K562 (cell line): ENCODE results near the gene ZNHIT1. TPM values are rescaled to one million over a fixed set of nuclear protein-coding genes. Genes with fewer than 3 reads are reported as not detected.

Experiments used
- ATAC-seq: fragments of 200-7000 bp; cut with Tn5 transposase; 3 replicates; pipeline ENCODE4 v1.9.1; 2020; ENCODE audit warnings: moderate library complexity
- BruUV-seq: library from RNA; stranded (reverse); fragments of 400-500 nt; replicated peaks from 2 replicates; lab custom pipeline; 2021; lab: Mats Ljungman, UMichigan
- CTCF ChIA-PET: fragments of 300-600 bp; formaldehyde crosslinking; extraction: SDS; loops from one replicate; lab custom pipeline; 2021; ENCODE audit warnings: low intra/inter-chr PET ratio; lab: Yijun Ruan, JAX
- POLR2A ChIA-PET: fragments of 300-600, 350-650 bp; sonication (Branson Sonifier 250); formaldehyde crosslinking; extraction: SDS; loops from one replicate; lab custom pipeline; 2021; ENCODE audit warnings: antibody characterized with exemption, inconsistent platforms; lab: Yijun Ruan, JAX
- DNase-seq, 4 experiments: peaks; one replicate each; pipeline versions ENCODE4 v3.0.0 to v3.0.0-alpha.2; 2011 to 2018; ENCODE audit warnings: low spot score in 3 of 4, mixed read lengths in 3 of 4; ENCODE audit errors: extremely low read depth in 1 of 4
- FAIRE-seq: peaks from 2 replicates; lab custom pipeline; 2011; peaks lifted over from hg19 to GRCh38; lab: Jason Lieb, UNC
- H2AFZ ChIP-seq: 2 replicates; pipeline ENCODE4 v1.6.0; 2011; ENCODE audit warnings: low read depth, low read length, control low read depth, inconsistent platforms
- H3K27ac ChIP-seq: fragments of 200-600 bp; 3 replicates; pipeline ENCODE4 v1.8.0; 2011; ENCODE audit warnings: low read depth, mild to moderate bottlenecking, control low read depth, inconsistent platforms, low read length, moderate library complexity, mixed read lengths; ENCODE audit errors: extremely low read depth
- H3K27me3 ChIP-seq, 2 experiments: fragments of 300-600 bp in 1 of 2; 2 replicates in 1 of 2; 3 replicates in 1 of 2; pipeline versions ENCODE4 v1.6.0 to v1.8.0; 2011; ENCODE audit warnings: inconsistent platforms in 2 of 2, low read length in 2 of 2, mild to moderate bottlenecking in 1 of 2, mixed read lengths in 1 of 2, moderate library complexity in 1 of 2; ENCODE audit not compliant: control insufficient read depth in 2 of 2, insufficient read depth in 2 of 2
- H3K36me3 ChIP-seq: fragments of 300-600 bp; 3 replicates; pipeline ENCODE4 v1.8.0; 2011; ENCODE audit warnings: mild to moderate bottlenecking, low read length, inconsistent platforms; ENCODE audit not compliant: control insufficient read depth, insufficient read depth
- H3K4me1 ChIP-seq, 2 experiments: fragments of 200-600 bp in 1 of 2; replicated peaks in 1 of 2; 2 replicates in 1 of 2; 3 replicates in 1 of 2; pipeline versions ENCODE4 v1.5.1 to v1.8.0; 2011; ENCODE audit warnings: inconsistent platforms in 2 of 2, low read length in 2 of 2, mild to moderate bottlenecking in 1 of 2, mixed read lengths in 1 of 2, moderate library complexity in 1 of 2; ENCODE audit not compliant: control insufficient read depth in 2 of 2, insufficient read depth in 2 of 2
- H3K4me2 ChIP-seq: 2 replicates; pipeline ENCODE4 v1.6.1; 2011; ENCODE audit warnings: low read length, control low read depth, inconsistent platforms, mixed read lengths; ENCODE audit not compliant: insufficient read depth
- H3K4me3 ChIP-seq: fragments of 200-600 bp; sonication (generic), shearing (Covaris generic); 2 replicates; pipeline ENCODE4 v1.5.1; 2016; ENCODE audit warnings: control low read depth, inconsistent platforms
- H3K79me2 ChIP-seq: fragments of 200-600 bp; 3 replicates; pipeline ENCODE4 v1.8.0; 2011; ENCODE audit warnings: low read length, inconsistent platforms; ENCODE audit not compliant: control insufficient read depth, insufficient read depth
- H3K9ac ChIP-seq, 2 experiments: 2 replicates each; pipeline versions ENCODE4 v1.6.0 to v1.6.1; 2011; ENCODE audit warnings: low read depth in 2 of 2, low read length in 2 of 2, control low read depth in 1 of 2, inconsistent platforms in 1 of 2, mild to moderate bottlenecking in 1 of 2, mixed read lengths in 1 of 2; ENCODE audit not compliant: insufficient read depth in 1 of 2
- H3K9me1 ChIP-seq: one replicate; pipeline ENCODE4 v1.6.0; 2011; ENCODE audit warnings: inconsistent platforms, mild to moderate bottlenecking, low read length, moderate library complexity; ENCODE audit not compliant: control insufficient read depth, insufficient read depth
- H3K9me3 ChIP-seq: replicated peaks from 2 replicates; pipeline ENCODE4 v1.5.1; 2011; ENCODE audit warnings: low read depth, low read length, inconsistent platforms; ENCODE audit not compliant: control insufficient read depth, insufficient read depth
- H4K20me1 ChIP-seq: replicated peaks from 2 replicates; pipeline ENCODE4 v1.6.1; 2011; ENCODE audit warnings: low read length, inconsistent platforms, mixed read lengths; ENCODE audit not compliant: control insufficient read depth, insufficient read depth
- ATF2 ChIP-seq: sonication (generic); formaldehyde crosslinking; IDR thresholded peaks from 2 replicates; pipeline ENCODE4 v1.8.1; 2022; ENCODE audit warnings: missing genetic modification reagents
- EGR1 ChIP-seq: fragments of 450-650 bp; conservative IDR thresholded peaks from 2 replicates; pipeline ENCODE4 v1.6.1; 2017; ENCODE audit warnings: mild to moderate bottlenecking
- NR3C1 ChIP-seq: sonication (generic); formaldehyde crosslinking; IDR thresholded peaks from 2 replicates; pipeline ENCODE4 v1.8.1; 2022; ENCODE audit warnings: missing genetic modification reagents
- RBM14 ChIP-seq: fragments of 200-400 bp; formaldehyde crosslinking; IDR thresholded peaks from 2 replicates; pipeline ENCODE4 v1.6.1; 2018; ENCODE audit warnings: low read depth, mild to moderate bottlenecking, low read length, moderate library complexity, borderline replicate concordance; ENCODE audit not compliant: insufficient read depth
- SAFB ChIP-seq: fragments of 200-400 bp; formaldehyde crosslinking; IDR thresholded peaks from 2 replicates; pipeline ENCODE4 v1.6.1; 2017; ENCODE audit warnings: low read depth, low read length, borderline replicate concordance
- WGBS: fragments of 100-300 bp; shearing (Covaris generic); methylation state at CpG from one replicate; pipeline ENCODE4 v1.1.6; 2016; ENCODE audit warnings: low coverage, mixed read lengths; ENCODE audit not compliant: insufficient coverage; ENCODE audit errors: missing lambda C conversion rate; 5-methylcytosine and 5-hydroxymethylcytosine counted together
- in situ Hi-C: fragments of 300-500 bp; cut with MboI; formaldehyde crosslinking; loops from 4 replicates; pipeline ENCODE4 v1.15.0; 2018; ENCODE audit warnings: inconsistent platforms, mixed read lengths
- intact Hi-C: fragments of 100-400 bp; cut with micrococcal nuclease; formaldehyde crosslinking; loops from 2 replicates; pipeline ENCODE4 v1.14.2; 2022
- polyA plus RNA-seq, 8 experiments: library from polyadenylated mRNA; depleted of rRNA in 4 of 8; stranded (reverse) in 5 of 8; unstranded in 3 of 8; fragments of >200 nt; fragmentation: Nextera tagmentation in 2 of 8; fragmentation: Illumina TruSeq in 1 of 8; extraction: Ambion mirVana in 2 of 8; extraction: Trizol in 1 of 8; gene quantifications; 2 replicates each; pipeline versions ENCODE4 v1.2.1 to v1.2.3, GENCODE V29; 2011 to 2014; ENCODE audit warnings: inconsistent platforms in 1 of 8, missing spikeins in 1 of 8
- total RNA-seq, 7 experiments: library from RNA; depleted of rRNA in 6 of 7; stranded (reverse); fragments of >200 nt in 6 of 7; fragmentation: Illumina TruSeq in 2 of 7; extraction: Trizol in 2 of 7; gene quantifications; 2 replicates each; pipeline versions ENCODE4 v1.2.1 to v1.2.3, GENCODE V29; 2011 to 2021; ENCODE audit warnings: low replicate concordance in 1 of 7
- TF ChIP-seq, protein P1 (sequence below): sonication (generic); formaldehyde crosslinking; IDR thresholded peaks from 2 replicates; pipeline ENCODE4 v1.8.1; 2023; ENCODE audit warnings: mild to moderate bottlenecking, missing genetic modification reagents
- TF ChIP-seq, protein P2 (sequence below): fragments of 250-450 bp; sonication (Bioruptor Pico); IDR thresholded peaks from 2 replicates; pipeline ENCODE4 v1.9.0; 2021; ENCODE audit warnings: mild to moderate bottlenecking, inconsistent platforms

The ZNHIT1 gene
- total and polyA plus RNA-seq, 9 of the 15 experiments (the other 6 are each of a cell fraction or from before 2014, with no cell fraction given): 6.4 to 162 (median 70.1) TPM

- peak in 1 of 4 experiments; percentile 20 for DNase-seq
- Histone ChIP-seq H3K36me3 (no peaks in the 10 kb centered on the region), H3K9ac (no peak overlapping the region), H2AFZ (no peak overlapping the region), H3K27ac (no peak overlapping the region), H3K9me3 (no peaks in the 10 kb centered on the region), H3K79me2 (no peaks in the 10 kb centered on the region), H3K9me1 (peaks cover 6% of the 10 kb centered on the region), H4K20me1 (peaks cover 14% of the 10 kb centered on the region), H3K4me3 (no peak overlapping the region), H3K4me1 (peaks cover 21 to 48% of the 10 kb centered on the region in 2 experiments), H3K27me3 (peaks cover 30 to 37% of the 10 kb centered on the region in 2 experiments; a peak in 4 of 5 replicates), H3K4me2 (no peak overlapping the region)
- ATAC-seq: no peak
- no peak for FAIRE-seq
- peak; percentile 35 for TF ChIP-seq EGR1
- TF ChIP-seq ATF2 (CRISPR knock-in tag): no peak
- TF ChIP-seq, protein P1, sequence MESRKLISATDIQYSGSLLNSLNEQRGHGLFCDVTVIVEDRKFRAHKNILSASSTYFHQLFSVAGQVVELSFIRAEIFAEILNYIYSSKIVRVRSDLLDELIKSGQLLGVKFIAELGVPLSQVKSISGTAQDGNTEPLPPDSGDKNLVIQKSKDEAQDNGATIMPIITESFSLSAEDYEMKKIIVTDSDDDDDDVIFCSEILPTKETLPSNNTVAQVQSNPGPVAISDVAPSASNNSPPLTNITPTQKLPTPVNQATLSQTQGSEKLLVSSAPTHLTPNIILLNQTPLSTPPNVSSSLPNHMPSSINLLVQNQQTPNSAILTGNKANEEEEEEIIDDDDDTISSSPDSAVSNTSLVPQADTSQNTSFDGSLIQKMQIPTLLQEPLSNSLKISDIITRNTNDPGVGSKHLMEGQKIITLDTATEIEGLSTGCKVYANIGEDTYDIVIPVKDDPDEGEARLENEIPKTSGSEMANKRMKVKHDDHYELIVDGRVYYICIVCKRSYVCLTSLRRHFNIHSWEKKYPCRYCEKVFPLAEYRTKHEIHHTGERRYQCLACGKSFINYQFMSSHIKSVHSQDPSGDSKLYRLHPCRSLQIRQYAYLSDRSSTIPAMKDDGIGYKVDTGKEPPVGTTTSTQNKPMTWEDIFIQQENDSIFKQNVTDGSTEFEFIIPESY: peak; percentile 69
- 0 out of 2 replicates have a peak, but pooled peaks have one; percentile 13 for TF ChIP-seq SAFB
- 0 out of 2 replicates have a peak, but pooled peaks have one; percentile 33 for TF ChIP-seq NR3C1 (CRISPR knock-in tag)
- TF ChIP-seq, protein P2, sequence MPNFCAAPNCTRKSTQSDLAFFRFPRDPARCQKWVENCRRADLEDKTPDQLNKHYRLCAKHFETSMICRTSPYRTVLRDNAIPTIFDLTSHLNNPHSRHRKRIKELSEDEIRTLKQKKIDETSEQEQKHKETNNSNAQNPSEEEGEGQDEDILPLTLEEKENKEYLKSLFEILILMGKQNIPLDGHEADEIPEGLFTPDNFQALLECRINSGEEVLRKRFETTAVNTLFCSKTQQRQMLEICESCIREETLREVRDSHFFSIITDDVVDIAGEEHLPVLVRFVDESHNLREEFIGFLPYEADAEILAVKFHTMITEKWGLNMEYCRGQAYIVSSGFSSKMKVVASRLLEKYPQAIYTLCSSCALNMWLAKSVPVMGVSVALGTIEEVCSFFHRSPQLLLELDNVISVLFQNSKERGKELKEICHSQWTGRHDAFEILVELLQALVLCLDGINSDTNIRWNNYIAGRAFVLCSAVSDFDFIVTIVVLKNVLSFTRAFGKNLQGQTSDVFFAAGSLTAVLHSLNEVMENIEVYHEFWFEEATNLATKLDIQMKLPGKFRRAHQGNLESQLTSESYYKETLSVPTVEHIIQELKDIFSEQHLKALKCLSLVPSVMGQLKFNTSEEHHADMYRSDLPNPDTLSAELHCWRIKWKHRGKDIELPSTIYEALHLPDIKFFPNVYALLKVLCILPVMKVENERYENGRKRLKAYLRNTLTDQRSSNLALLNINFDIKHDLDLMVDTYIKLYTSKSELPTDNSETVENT (CRISPR knock-in tag): 0 out of 2 replicates have a peak, but pooled peaks have one; percentile 27
- no peak for TF ChIP-seq RBM14
- no TSS peak for BruUV-seq
- 44% methylated on average over 66 of the region's 79 CpGs for WGBS
- ChIA-PET CTCF (interaction anchor here (1.1 kb wide), 2 partner anchors 20 to 110 kb away, joined by 3 read pairs; no protein-coding TSS in a partner anchor), POLR2A (no interaction called here)
- in situ Hi-C loops: no loop called here
- intact Hi-C loops: no loop called here
These were observed 45.7 kb upstream of the ZNHIT1 start for GRCh38 chr7:101172005-101172853.
